Neural cell (in vitro differentiated cells): Measurements from ENCODE around the gene CSTF1.

ENCODE experiments used
- EP300 ChIP-seq: fragments of 450-650 bp; conservative IDR thresholded peaks from 2 replicates; pipeline ENCODE4 v1.6.1; 2014; ENCODE audit warnings: antibody characterized with exemption, mild to moderate bottlenecking, moderate library complexity; ENCODE audit not compliant: poor library complexity, severe bottlenecking
- EZH2 ChIP-seq: fragments of 200-600, 300-800 bp; shearing (Covaris generic), sonication (generic); IDR thresholded peaks from 2 replicates; pipeline ENCODE4 v1.6.1; 2014; ENCODE audit warnings: antibody characterized with exemption, low read length, borderline replicate concordance, mild to moderate bottlenecking; ENCODE audit not compliant: insufficient read depth, poor library complexity, severe bottlenecking
- POLR2AphosphoS5 ChIP-seq: IDR thresholded peaks from 2 replicates; pipeline ENCODE4 v1.6.1; 2012
- TF ChIP-seq, protein P1 (sequence below): fragments of 450-650 bp; IDR thresholded peaks from 2 replicates; pipeline ENCODE4 v1.5.1; 2014; ENCODE audit warnings: antibody characterized with exemption, mild to moderate bottlenecking, moderate library complexity; ENCODE audit not compliant: poor library complexity, severe bottlenecking

DNA sequence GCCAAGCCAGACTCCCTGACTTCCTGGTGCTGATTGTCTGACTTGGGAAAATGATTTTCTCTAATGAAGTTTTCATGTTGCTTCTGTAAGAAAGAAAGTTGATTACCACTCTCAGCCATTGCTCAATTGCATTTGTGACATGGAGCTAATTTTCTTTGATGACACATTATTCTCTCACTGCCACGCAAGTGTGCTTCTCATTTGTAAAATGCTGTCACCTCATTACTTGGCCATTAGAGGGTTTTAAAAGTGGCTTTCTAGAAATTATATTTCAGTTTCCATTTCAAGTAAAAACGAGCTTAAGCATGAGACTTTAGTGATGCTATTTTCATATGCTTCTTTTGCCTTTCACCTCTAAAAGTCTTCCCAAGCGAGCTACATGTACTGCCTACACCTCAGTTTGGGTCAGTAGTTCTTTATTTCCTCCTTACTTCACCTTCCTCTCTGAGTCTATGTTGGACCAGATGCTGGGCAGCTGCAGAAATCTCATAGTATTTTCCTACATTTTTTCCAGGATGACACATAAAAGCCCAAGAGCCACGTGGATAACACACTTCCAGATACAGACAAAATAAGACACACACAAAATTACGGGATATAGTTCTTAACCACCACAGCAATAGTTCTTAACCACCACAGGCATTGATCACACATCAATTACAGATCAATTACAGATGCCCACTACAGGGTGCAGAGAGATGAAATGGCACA lies 39.9 kb upstream of the CSTF1 start:
- TF ChIP-seq, protein P1, sequence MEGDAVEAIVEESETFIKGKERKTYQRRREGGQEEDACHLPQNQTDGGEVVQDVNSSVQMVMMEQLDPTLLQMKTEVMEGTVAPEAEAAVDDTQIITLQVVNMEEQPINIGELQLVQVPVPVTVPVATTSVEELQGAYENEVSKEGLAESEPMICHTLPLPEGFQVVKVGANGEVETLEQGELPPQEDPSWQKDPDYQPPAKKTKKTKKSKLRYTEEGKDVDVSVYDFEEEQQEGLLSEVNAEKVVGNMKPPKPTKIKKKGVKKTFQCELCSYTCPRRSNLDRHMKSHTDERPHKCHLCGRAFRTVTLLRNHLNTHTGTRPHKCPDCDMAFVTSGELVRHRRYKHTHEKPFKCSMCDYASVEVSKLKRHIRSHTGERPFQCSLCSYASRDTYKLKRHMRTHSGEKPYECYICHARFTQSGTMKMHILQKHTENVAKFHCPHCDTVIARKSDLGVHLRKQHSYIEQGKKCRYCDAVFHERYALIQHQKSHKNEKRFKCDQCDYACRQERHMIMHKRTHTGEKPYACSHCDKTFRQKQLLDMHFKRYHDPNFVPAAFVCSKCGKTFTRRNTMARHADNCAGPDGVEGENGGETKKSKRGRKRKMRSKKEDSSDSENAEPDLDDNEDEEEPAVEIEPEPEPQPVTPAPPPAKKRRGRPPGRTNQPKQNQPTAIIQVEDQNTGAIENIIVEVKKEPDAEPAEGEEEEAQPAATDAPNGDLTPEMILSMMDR = no peak
- TF ChIP-seq POLR2AphosphoS5 (no peak), EZH2 (no peak), EP300 (no peak)
